HG03571 (cell line): ENCODE measurements around the gene ANP32E.

Source experiments
- ATAC-seq: cut with Tn5 transposase; IDR thresholded peaks from one replicate; pipeline ENCODE4 v1.9.1; 2021; ENCODE audit not compliant: unreplicated experiment

The ANP32E gene

DNA sequence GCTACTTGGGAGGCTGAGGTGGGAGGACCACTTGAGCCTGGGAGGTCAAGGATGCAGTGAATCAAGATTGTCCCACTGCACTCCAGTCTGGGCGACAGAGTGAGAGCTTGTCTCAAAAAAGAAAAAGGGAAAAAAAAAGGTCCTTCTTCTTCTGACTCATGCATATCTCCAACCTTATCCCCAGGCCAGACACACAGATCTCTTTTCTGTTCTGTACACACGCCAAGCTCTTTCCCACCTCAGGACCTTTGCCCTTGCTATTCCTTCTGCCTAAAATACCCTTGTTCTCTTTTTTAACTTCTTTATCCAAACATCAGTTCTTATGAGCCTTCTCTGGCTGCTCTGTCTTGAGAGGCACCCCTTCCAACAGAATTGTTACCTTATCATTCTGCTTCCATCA, 64.1 kb downstream of the ANP32E start:
- no peak for ATAC-seq

GRCh38 chr1:150168960-150169601, 66.8 kb downstream of the ANP32E start:
- ATAC-seq: no peak
